PC-9 (cell line): Measurements from ENCODE around the gene SLC44A5.

ENCODE experiments used
- EZH2 ChIP-seq: fragments of 200-600 bp; sonication (generic); IDR thresholded peaks from 2 replicates; pipeline ENCODE4 v1.8.0; 2017; ENCODE audit warnings: antibody characterized with exemption, low read depth
- TF ChIP-seq, protein P1 (sequence below): fragments of 200-600 bp; sonication (generic); conservative IDR thresholded peaks from 2 replicates; pipeline ENCODE4 v1.6.1; 2017; ENCODE audit warnings: mixed run types, antibody characterized with exemption, mild to moderate bottlenecking, moderate library complexity

DNA sequence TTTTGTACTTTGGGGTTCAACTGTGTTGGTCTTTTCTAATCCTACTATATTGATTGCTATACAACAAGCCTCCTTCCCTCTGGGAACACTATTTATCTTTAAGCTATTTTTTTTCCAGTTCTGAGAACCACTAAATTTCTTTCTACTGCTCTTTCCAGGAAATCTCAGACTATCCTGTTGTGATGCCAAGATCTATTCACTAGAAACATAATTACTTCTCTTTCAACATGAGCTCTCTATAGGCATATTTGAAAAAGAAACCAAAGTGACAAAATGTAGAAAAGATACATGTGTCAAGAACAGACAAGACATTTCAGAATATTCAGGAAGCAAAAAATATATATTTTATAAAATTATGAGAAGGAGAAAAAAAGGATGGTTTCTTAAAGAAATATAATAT lies 82.9 kb downstream of the SLC44A5 start:
- TF ChIP-seq, protein P1, sequence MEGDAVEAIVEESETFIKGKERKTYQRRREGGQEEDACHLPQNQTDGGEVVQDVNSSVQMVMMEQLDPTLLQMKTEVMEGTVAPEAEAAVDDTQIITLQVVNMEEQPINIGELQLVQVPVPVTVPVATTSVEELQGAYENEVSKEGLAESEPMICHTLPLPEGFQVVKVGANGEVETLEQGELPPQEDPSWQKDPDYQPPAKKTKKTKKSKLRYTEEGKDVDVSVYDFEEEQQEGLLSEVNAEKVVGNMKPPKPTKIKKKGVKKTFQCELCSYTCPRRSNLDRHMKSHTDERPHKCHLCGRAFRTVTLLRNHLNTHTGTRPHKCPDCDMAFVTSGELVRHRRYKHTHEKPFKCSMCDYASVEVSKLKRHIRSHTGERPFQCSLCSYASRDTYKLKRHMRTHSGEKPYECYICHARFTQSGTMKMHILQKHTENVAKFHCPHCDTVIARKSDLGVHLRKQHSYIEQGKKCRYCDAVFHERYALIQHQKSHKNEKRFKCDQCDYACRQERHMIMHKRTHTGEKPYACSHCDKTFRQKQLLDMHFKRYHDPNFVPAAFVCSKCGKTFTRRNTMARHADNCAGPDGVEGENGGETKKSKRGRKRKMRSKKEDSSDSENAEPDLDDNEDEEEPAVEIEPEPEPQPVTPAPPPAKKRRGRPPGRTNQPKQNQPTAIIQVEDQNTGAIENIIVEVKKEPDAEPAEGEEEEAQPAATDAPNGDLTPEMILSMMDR: no peak
- TF ChIP-seq EZH2: no peak
